ENCODE results near the gene SPOCK3.
"Not testable (repeated sequence)": the region's sequence is repeated elsewhere in the genome, so short reads cannot be mapped to it uniquely, and the experiment has no call there.

SPOCK3 gene

DNA sequence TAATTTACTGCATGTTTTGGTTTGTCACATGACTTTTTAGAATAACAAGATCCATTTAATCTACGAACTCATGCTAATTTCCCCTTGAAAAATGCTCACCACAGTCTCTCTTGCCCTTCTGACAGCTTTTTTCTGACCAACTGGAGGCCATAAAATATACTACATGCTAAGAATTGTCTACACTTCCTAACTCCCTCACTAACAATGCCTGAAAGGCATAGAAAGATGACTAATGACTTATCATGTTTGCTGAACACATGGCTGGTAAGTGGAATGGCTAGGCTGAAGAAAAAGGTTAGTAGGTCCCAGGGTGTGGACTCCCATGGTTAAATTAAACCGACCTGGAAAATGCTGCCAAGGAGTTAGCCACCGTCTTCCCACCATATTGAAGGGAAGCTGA lies 309.9 kb downstream of the SPOCK3 start:
- DNase-seq: no peak

DNA sequence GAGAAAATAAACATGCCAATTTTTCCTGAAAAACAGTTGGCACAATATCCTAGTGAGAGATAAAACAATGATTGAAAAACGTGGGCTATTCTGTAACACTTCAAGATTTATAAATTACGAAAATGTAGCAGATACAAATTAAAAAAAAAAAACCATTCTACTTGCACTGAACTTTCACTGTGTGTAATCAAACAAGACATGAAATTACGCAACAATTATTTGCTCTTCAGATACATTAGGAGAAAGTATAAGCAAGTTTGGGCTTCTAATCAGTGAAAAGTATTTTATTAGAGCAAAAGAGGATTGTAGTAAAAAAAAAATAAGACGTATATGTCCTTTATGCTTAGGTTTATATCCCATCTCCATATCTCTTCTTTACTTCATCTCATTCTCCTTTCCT lies 320.4 kb downstream of the SPOCK3 start:
- DNase-seq: no peak

GRCh38 chr4:166903408-166903807 lies 330.9 kb downstream of the SPOCK3 start:
- DNase-seq: no peak

DNA sequence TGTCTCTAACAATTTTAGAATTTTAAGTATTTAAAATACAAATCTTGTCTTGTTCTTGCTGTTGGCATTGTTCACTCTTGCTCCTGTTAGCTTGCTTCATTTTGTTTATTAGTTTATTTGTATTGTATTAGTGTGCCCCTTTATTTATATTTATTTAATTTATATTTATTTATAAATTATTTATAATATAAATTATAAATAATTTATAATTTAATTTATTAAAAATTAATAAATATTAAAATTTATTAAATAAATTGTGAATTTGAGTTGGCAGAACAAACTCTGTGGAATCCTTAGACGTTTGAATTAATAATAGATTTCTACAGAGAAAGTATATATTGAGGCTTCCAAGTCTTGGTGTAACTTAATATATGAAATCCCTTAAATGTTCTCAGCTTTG lies 331.4 kb downstream of the SPOCK3 start:
- DNase-seq: no peak

DNA sequence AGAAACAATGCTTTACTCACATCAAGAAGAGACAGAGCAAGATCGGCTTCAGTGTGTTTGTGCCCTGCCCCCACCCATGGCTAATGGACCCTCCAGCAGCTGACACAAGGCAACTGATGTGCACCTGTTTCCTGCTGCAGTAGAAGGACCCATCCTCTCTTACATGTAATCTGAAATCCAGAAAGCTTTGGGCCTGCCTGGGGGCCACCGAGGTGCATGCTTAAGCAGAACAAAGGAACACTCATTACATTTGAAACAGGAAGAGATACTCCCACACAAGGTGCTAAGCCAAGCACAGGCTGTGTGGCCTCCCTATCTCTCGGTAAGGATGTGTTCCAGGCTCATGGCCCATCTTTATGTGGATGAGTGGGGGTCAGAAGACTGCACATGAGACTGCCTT lies 338.0 kb downstream of the SPOCK3 start:
- DNase-seq: no peak

GRCh38 chr4:166895771-166896170 lies 338.5 kb downstream of the SPOCK3 start:
- DNase-seq: no peak

GRCh38 chr4:166887457-166887856 lies 346.8 kb downstream of the SPOCK3 start:
- no peak for DNase-seq

GRCh38 chr4:166886718-166887117 lies 347.6 kb downstream of the SPOCK3 start:
- DNase-seq: no peak

- DNase-seq: no peak
Observed at GRCh38 chr4:166882221-166882620, 352.1 kb downstream of the SPOCK3 start.

- DNase-seq: no peak
Observed at GRCh38 chr4:166875821-166876220, 358.5 kb downstream of the SPOCK3 start.

DNA sequence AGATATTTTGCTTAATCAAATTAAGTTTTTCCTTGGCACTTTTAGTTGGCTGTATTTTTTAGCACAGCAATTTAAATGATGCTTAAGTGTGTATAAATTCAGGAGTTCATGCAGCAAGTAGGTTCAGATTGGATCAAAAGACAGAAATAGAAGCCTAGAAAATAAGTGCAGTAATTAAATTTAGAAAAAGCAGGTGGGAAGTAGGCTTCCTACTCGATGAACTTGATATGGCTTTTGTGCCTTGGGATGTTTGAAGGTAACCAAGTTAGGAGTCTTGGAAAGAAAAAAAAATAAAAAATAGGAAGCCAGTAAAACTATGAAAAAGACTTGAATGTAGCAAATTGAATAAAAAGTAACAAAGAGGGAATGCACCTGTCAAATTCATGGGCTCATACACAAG lies 372.3 kb downstream of the SPOCK3 start:
- no peak for DNase-seq

GRCh38 chr4:166850398-166850797 lies 383.9 kb downstream of the SPOCK3 start:
- not testable (repeated sequence) for DNase-seq

DNA sequence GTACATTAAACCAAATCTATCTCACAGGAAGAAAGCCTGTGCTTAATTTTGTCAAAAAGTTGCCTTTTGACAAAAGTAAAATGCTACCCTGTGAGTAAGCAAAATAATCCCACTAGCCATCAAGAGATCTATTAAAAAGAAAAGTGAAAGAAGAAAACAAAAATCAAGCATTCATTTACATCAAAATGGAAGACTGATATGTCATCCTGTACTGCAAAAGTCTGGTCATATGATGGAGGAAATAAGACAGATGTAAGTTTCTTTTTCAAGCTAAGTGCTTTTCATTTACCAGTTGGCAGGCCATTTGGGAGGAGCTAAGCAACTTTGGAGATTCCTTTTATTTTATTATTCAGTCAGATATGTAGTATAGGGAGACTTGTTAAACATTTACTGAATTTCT lies 387.4 kb downstream of the SPOCK3 start:
- no peak for DNase-seq

GRCh38 chr4:166842795-166843261 lies 391.5 kb downstream of the SPOCK3 start:
- no peak for DNase-seq

DNA sequence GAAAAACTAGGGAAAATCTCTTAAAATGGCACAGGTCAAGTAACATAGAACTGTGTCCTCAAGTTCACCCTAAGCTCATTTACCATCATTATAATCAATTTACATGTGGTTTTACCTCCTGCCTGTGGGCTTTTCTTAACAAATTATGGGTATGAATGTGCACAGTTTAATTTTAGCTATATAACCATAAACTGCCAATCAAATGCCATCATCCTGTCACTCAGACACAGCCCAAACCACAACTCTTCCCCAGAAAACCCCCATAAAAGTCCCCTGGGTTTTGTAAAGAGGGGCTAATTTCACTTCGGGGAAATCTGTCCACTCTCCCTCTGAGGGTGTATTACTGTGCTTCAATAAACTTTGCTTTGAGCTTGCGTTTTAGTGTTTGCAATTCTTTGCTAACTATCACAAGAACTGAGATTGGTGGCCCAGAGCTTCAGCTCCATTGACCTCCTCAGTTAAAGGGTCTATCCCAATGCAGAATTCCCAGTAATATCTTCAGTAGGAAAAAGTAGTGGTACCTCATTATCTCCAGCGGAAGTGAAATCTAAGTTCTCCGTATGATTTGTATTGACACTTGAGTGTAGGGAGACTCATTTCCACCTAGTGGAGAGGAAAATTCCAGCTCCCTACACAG lies 394.6 kb downstream of the SPOCK3 start:
- no peak for DNase-seq

DNA sequence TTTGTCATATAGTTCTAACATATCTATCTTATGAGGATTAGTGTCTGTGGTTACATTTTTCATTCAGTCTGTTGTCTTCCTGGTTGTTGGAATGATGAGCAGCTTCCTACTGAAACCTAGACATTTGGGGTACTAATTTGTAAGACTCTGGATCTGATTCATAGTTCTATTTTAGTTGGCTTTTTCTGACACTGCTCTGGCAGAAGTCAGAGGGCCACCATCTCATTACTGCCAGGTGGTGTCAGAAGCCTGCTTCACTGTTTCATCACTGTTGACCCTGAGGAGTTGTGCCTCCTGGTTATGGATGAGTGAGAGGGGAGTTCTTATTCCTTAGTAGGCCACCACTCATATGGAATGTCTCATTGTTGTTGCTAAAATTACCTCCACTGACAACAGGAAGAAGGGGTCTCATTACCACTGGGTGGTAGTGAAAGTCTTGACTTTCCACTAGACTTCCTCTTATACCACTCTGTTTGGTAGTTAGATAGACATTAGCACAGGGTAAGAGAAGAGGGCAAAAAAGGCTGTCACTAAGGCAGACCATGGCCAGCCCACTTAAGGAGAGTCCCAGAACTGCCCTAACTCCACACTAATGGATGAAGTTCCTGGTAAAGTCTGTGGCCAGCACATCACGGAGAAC lies 395.2 kb downstream of the SPOCK3 start:
- DNase-seq: no peak

DNA sequence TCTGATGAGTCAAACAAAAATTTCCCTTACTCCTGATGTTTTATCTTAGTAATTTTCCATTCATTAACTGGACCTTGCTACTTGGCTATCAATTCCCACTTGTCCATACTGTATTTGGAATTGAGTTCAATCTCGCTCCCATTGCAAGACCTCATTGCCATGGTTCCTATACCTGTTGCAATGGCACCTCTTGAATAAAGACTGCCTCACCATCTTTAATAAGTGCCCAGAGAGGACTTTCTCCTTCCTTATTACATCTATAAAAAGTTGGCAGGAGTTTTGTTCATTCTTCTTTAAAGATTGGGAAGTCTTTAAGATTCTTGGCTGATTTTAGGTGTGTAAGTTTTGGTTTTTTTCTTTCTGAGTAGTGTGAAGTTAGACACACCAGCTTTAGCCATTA lies 397.4 kb downstream of the SPOCK3 start:
- no peak for DNase-seq

DNA sequence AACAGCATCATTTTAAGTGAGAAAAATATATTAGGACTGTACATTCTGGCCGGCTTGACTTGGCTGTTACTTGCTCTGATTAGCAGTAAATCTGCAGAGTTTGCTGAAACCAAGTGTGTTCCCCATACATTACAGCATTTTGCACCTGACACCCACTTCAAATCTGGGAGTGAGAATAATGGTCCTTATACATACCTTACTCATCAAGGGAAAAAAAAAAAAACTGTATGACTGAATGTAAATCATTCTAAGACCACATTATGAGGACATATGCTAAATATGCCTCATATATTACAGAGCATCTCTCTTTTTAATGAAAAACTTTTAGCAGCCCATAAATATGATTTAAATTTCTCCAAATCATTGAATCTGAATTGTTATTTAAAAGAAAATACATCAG lies 406.7 kb downstream of the SPOCK3 start:
- DNase-seq: no peak

DNA sequence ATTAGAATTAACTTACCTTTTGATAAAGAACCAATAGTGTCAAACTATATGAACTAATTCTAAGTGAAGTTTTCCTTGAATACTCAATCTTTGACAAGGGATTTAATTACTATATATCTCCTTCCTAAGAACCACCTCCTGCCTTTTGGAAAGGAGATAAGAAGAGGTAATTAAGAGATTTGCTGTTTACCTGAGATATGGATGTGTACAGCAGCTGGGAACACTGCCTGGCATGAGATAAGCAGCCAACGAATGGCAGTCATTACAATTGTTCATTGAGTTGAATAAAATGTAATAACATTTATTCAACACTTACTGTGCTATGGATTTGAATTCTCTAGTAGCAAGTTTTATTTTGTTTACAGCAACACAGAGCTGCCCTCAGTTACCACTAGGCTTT lies 407.1 kb downstream of the SPOCK3 start:
- DNase-seq: no peak

DNA sequence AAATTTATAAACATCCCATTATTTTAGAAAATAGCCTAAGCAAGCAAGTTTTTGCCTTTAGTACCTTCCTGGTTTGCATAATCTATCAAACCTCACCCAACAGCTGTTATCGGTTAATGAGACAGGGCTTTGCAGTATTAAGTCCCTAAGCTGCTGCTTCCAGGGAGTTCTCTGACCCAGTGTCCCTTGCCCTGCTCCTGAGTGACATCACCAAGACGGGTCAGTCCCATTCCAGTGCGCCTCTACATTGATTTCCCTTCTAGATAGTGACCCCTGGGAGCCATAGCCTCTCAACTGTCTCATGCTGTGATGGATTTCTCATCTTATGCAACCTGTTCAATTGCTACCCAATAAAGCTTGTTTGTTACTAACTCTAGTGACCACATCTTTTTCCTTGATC lies 410.4 kb downstream of the SPOCK3 start:
- DNase-seq: no peak

DNA sequence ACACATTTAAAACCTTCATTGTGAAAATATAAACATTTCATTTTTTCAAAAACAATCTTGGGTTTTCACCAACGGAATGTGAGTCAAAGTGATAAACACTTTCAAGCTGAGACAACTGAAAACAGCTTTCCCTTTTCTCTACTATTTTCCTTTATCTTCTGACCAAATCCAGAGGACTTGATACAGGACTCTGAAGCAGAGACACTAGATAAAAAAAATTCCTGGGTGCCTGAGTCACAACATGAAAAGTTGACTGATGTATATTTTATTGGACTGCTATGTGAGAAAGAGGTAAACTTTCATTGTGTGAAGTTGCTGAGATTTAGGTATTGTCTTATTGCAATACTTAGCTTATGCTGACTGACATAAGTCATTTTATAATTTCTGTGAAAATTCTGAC lies 411.2 kb downstream of the SPOCK3 start:
- no peak for DNase-seq

DNA sequence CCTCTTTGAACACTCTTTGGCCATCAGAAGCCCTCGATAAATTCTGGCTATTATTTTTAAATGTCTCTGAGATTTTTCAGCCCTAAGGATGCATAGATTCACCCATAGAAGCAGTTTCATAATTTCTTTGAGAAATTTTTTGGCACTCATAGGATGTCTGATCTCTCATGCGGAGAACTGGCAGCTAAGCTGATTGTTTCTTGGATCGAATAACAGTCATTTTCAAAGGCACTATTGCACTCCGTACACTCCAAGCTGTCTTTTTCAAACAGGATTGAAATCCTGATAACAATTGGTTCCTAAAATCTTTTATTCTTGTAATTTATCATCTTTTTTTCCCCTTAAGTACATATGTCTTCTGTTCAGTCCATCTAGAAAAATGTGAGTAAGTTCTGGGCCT lies 411.9 kb downstream of the SPOCK3 start:
- DNase-seq: no peak

DNA sequence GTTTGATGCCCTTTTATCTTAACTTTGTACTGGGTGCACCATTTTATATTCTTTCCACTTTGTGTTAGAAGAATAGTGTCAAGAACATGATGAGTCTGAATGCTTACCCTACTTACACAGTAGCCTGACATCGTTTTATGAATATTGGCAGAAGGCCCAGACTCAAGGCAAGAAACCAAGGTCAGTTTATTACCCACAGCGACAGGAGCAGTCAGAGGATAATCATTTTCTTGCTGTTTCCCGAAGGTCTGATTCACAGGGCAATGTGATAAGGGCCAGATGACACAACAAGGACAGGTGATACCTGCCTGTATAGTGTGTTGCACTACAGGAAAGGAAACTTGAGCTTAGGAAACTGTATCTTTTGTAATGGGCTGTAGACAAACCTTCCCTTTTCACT lies 417.4 kb downstream of the SPOCK3 start:
- DNase-seq: no peak

DNA sequence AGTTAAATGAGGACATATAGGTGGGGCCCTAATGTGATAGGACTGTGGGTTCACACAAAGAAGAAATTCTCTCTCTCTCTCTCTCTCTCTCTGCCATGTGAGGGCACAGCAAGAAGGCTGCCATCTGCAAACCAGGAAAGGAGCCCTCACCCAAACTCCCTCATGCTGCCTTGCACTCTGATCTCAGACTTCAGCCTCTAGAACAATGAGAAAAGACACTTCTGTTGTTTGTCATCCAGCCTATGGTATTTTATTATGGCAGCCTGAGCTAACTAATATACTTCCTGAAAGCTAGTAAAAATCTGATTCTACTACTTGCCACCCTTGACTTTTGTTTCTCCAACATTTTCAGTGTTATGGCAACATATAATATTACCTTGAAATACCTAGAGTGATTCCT lies 425.9 kb downstream of the SPOCK3 start:
- DNase-seq: no peak

DNA sequence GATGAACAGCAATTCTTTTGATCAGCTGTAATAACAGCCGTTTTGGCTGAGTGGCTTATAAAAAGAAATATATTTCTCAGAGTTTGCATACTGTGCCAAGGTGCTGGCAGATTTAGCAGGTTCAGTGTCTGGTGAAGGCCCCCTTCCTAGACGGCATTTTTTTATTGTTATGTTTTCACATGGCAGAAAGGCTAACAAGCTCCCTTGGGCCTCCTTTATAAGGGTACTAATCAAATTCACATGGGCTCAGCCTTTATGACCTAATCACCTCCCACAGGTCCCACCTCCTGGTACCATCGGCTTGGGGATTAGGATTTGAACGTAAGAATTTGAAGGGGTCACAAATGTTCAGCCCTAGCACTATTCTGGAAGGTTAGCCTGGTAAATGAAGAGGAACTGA lies 431.9 kb downstream of the SPOCK3 start:
- DNase-seq: no peak
